MM.1S (cell line): ENCODE measurements around the gene TYRO3.
"Not testable (repeated sequence)": the region's sequence is repeated elsewhere in the genome, so short reads cannot be mapped to it uniquely, and the experiment has no call there.

Experiments
- EZH2 ChIP-seq: fragments of 300-600 bp; sonication (generic); optimal IDR thresholded peaks from 2 replicates; pipeline ENCODE3; 2017; ENCODE audit warnings: low read depth, mild to moderate bottlenecking, antibody characterized with exemption, low read length, mixed read lengths
- TF ChIP-seq, protein P1 (sequence below): fragments of 300-600 bp; sonication (generic); IDR thresholded peaks from 2 replicates; pipeline ENCODE4 v1.5.1; 2016; ENCODE audit warnings: antibody characterized with exemption, low read length, mixed read lengths

DNA sequence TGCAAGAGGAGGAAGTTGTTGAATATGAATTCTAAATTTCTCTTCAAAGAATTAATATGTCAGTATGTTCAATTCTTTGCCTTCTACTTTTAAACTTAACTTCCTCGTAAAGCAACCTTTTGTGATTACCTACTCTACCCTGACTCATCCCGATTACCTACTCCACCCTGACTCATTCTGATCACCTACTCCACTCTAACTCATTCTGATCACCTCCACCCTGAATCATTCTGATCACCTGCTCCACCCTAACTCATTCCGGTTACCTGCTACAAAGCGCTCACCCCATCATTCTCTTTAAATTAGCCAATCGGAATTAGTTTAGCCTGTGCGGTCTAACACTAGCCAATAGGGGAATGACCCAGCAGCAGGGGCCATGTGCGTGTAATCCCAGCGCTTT lies 33.7 kb downstream of the TYRO3 start:
- TF ChIP-seq, protein P1, sequence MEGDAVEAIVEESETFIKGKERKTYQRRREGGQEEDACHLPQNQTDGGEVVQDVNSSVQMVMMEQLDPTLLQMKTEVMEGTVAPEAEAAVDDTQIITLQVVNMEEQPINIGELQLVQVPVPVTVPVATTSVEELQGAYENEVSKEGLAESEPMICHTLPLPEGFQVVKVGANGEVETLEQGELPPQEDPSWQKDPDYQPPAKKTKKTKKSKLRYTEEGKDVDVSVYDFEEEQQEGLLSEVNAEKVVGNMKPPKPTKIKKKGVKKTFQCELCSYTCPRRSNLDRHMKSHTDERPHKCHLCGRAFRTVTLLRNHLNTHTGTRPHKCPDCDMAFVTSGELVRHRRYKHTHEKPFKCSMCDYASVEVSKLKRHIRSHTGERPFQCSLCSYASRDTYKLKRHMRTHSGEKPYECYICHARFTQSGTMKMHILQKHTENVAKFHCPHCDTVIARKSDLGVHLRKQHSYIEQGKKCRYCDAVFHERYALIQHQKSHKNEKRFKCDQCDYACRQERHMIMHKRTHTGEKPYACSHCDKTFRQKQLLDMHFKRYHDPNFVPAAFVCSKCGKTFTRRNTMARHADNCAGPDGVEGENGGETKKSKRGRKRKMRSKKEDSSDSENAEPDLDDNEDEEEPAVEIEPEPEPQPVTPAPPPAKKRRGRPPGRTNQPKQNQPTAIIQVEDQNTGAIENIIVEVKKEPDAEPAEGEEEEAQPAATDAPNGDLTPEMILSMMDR = not testable (repeated sequence)
- TF ChIP-seq EZH2 = not testable (repeated sequence)
